HG02840 (cell line): ENCODE results near the gene GABPA.

Source experiments
- ATAC-seq: cut with Tn5 transposase; IDR thresholded peaks from one replicate; pipeline ENCODE4 v1.9.1; 2021; ENCODE audit warnings: mild to moderate bottlenecking, moderate library complexity, moderate number of reproducible peaks; ENCODE audit not compliant: unreplicated experiment, low FRiP score

Gene GABPA

DNA sequence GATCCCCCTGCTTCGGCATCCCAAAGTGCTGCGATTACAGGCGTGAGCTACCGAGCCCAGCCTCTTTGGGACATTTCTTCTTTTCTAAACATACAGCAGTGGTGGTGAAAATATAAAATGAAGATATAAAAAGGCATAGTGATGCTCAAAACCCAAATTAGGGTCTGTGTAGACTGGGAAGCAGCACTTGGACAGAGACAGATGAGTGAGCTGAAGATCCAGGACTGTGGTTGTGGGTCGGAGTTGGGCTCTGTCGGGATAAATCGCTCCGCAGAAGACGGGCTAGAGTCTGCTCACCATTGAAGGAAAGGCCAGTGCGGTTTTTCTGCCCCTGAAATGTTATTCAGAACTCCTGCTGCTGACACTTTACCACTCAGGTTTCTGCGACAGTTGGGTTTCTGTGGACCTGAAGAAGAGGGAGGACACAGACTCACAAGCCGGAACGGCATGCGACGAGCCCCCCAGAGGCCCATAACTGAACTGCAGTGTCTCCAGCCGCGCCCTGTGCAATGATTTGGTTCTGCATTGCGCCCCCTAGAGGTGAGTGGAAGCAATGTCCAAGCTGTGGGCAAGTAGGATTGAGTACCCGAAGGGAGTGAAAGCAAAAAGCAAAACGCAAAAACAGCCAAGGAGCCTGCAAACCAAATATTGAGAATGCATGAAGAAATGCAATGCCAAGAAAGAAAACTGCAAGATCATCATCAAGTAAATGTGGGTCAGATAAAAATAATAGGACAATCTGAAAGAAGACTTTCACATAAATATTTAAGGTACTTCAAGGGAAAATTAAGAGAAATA, 66.6 kb downstream of the GABPA start:
- ATAC-seq, result peak; percentile 99

DNA sequence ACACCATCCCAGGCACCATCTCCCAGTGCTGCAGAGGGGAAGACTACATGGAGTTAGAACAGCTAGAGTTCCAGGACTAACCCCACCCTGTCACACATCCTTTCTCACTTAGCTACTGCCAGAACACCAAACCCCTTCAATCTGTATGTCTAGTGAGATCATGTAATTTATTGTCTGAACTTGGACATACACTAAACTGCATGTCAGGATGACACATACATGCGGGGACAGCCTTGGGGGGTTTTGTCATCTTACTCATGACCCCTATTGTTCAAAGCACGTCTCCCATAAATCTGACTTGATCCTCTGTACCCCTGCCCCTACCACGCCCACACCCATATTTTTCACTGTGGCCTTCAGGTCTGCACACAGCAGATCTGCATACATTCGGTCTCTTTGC, 71.3 kb downstream of the GABPA start:
- no peak for ATAC-seq

- no peak for ATAC-seq
Observed at GRCh38 chr21:25807191-25807590, 72.4 kb downstream of the GABPA start.

DNA sequence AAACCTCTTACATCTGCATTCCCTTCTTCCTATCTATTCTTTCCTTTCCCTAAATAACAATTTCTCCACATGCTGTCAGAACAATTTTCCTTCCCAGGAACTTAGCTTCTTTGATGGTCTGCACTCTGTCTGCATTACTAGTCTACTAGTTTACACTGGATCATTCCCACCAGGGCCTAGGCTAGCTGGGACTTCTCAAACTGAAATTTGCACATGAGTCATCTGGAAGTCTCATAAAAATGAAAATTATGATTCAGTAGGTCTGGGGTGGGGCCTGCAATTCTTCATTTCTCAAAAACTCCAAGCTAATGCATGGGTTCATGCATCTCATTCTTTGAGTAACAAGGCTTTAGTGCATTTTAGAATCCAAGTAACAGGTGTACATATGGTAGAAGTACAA, 74.2 kb downstream of the GABPA start:
- no peak for ATAC-seq

GRCh38 chr21:25811186-25811585, 76.4 kb downstream of the GABPA start:
- no peak for ATAC-seq

- no peak for ATAC-seq
Observed at GRCh38 chr21:25813917-25814316, 79.1 kb downstream of the GABPA start.

GRCh38 chr21:25818121-25818520, 83.3 kb downstream of the GABPA start:
- ATAC-seq, result no peak

GRCh38 chr21:25818551-25818950, 83.8 kb downstream of the GABPA start:
- no peak for ATAC-seq
